Stimulated activated CD8-positive, alpha-beta memory T cell treated with anti-CD3 and anti-CD28 coated beads, Interleukin-12 subunit alpha, Interleukin-12 subunit beta, amount 100 ng/mL, for 1 hour (primary cell): ENCODE measurements around the gene GRK2.
A peak's percentile ranks its signal among the peaks of the same experiment; 100 is the strongest.
"Not testable (repeated sequence)": the region's sequence is repeated elsewhere in the genome, so short reads cannot be mapped to it uniquely, and the experiment has no call there.

Experiments used
- DNase-seq: peaks from one replicate; pipeline ENCODE4 v3.0.0-alpha.2; 2020; ENCODE audit warnings: low read depth

GRK2 gene

GRCh38 chr11:67254798-67255197 is 11.5 kb upstream of the GRK2 start:
- no peak for DNase-seq

GRCh38 chr11:67255353-67255752 is 10.9 kb upstream of the GRK2 start:
- no peak for DNase-seq

- no peak for DNase-seq
Measured at GRCh38 chr11:67255864-67256263, 10.4 kb upstream of the GRK2 start.

GRCh38 chr11:67256477-67257135 is 9.7 kb upstream of the GRK2 start:
- DNase-seq: no peak

GRCh38 chr11:67260406-67260805 is 5.9 kb upstream of the GRK2 start:
- DNase-seq: no peak

- not testable (repeated sequence) for DNase-seq
Measured at GRCh38 chr11:67260885-67261639, 5.2 kb upstream of the GRK2 start.

GRCh38 chr11:67261640-67261945 is 4.7 kb upstream of the GRK2 start:
- no peak for DNase-seq

- DNase-seq: no peak
Measured at GRCh38 chr11:67261946-67262681, 4.2 kb upstream of the GRK2 start.

- DNase-seq: peak; percentile 58
Measured at GRCh38 chr11:67262731-67263675, 3.3 kb upstream of the GRK2 start.

GRCh38 chr11:67264260-67264659 is 2.0 kb upstream of the GRK2 start:
- no peak for DNase-seq

GRCh38 chr11:67264877-67265632 is 1.2 kb upstream of the GRK2 start:
- DNase-seq: no peak

GRCh38 chr11:67265633-67266448 is 432 bp upstream of the GRK2 start:
- peak; percentile 56 for DNase-seq

GRCh38 chr11:67267188-67268080 is 1.2 kb downstream of the GRK2 start:
- no peak for DNase-seq

GRCh38 chr11:67268081-67268961 is 2.0 kb downstream of the GRK2 start:
- no peak for DNase-seq

- DNase-seq: no peak
Measured at GRCh38 chr11:67268962-67269268, 2.6 kb downstream of the GRK2 start.

GRCh38 chr11:67269401-67270255 is 3.4 kb downstream of the GRK2 start:
- DNase-seq: no peak
